HUES48 (cell line): ENCODE data around the gene GALP.
"Not testable (repeated sequence)": the region's sequence is repeated elsewhere in the genome, so short reads cannot be mapped to it uniquely, and the experiment has no call there.

Experiments
- H3K27ac ChIP-seq: one replicate; pipeline ENCODE4 v1.7.0; 2013; ENCODE audit warnings: low read depth, low read length, inconsistent platforms
- H3K27me3 ChIP-seq: 2 replicates; pipeline ENCODE4 v1.6.1; 2013; ENCODE audit warnings: mild to moderate bottlenecking, low read length; ENCODE audit not compliant: control insufficient read depth, insufficient read depth
- H3K36me3 ChIP-seq: 2 replicates; pipeline ENCODE4 v1.6.1; 2013; ENCODE audit warnings: low read length; ENCODE audit not compliant: control insufficient read depth, insufficient read depth
- H3K4me1 ChIP-seq: 2 replicates; pipeline ENCODE4 v1.6.1; 2013; ENCODE audit warnings: mild to moderate bottlenecking, low read length; ENCODE audit not compliant: control insufficient read depth, insufficient read depth
- H3K4me3 ChIP-seq: 2 replicates; pipeline ENCODE4 v1.5.1; 2013; ENCODE audit warnings: mild to moderate bottlenecking, low read depth, low read length
- H3K9ac ChIP-seq: 2 replicates; pipeline ENCODE4 v1.6.1; 2013; ENCODE audit warnings: mild to moderate bottlenecking, low read depth, low read length, moderate library complexity
- H3K9me3 ChIP-seq: 2 replicates; pipeline ENCODE4 v1.6.1; 2013; ENCODE audit warnings: low read length; ENCODE audit not compliant: control insufficient read depth, insufficient read depth

The GALP gene

DNA sequence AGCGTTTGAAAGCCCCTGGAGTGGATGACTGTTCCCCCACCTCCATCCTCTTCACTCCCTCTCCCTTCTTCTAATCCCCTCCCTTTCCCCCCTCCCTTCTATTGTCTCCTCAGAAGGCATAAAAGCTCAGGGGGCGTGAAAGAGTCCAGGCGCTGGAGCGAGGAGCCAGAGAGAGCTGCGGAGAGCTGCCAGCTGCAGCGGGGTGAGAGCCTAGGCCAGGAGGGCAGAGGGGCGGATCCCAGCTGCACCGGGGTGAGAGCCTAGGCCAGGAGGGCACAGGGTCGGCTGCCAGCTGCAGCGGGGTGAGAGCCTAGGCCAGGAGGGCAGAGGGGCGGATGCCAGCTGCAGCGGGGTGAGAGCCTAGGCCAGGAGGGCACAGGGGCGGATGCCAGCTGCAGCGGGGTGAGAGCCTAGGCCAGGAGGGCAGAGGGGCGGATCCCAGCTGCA, at the start of gene GALP:
TSS of gene GALP (plus strand) at position 148 of the 447 bp plus-strand sequence. CDS start 1,101 bp downstream, outside the sequence.
- H3K9ac ChIP-seq, H3K36me3 ChIP-seq, H3K9me3 ChIP-seq, H3K4me3 ChIP-seq, H3K27ac ChIP-seq, H3K4me1 ChIP-seq, H3K27me3 ChIP-seq: not testable (repeated sequence)

DNA sequence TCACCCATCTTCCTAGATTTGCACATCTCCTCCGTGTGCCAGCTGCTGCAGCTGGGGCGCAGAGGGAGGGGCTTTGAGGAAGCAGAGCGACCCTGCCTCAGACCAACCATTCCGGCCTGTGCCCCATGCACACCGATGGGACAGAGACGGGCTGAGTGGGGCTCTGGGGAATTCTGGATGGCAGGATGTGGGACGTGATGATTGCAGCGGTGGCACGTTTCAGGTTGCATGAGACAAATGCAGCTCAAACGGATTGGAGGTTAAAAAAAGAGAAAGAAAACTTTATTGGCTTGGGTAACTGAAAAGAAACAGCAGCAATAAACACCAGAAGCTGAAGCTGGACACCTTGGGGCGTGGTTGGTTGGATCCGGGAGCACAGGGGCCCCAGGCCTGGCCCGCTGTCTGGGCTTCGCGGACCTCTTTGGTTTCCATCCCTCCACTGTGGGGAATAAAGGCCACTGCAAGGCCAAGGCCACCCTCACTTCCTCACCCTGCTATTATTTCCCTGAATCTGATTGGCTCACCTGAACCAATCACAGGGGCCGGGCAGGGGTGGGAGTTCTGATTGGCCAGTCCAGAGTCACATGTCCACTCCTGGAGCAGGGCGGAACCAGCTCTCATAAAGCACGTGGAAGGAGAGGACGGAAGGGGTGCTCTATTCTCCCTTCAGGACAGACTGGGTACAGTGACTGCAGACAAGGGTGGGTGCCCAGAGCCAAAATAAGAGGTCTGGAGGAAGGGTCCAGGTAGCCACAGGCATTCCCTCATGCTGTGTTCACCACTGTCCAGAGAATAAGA, 48.6 kb upstream of the GALP start:
- Histone ChIP-seq H3K9me3 (no peaks in the 10 kb centered on the region), H3K27ac (no peak overlapping the region), H3K4me1 (peaks cover under 1% of the 10 kb centered on the region; the same call in 1 of the 2 replicates), H3K4me3 (no peak overlapping the region), H3K27me3 (no peaks in the 10 kb centered on the region), H3K9ac (no peak overlapping the region), H3K36me3 (no peaks in the 10 kb centered on the region)

DNA sequence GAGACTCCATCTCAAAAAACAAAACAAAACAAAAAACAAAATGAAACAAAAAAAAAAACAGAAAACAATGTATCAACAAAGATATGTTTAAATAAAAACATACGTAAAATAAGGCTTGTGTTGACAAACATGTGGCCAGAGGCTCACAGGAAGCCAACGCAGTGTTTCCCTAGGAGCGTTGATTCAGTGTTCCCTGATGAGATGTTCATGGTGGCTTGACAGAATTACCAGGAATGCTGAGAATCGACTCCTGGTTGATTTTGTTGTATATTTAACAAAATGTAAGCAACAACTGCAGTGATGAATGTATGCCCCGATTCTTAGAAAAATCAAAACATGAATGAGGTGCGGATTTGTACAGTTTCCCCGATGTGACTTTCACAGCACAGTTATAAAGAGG, 45.8 kb upstream of the GALP start:
- H3K4me1 ChIP-seq: peaks cover 10% of the 10 kb centered on the region; the same call in 1 of the 2 replicates
- no peak overlapping the region for H3K27ac ChIP-seq
- H3K4me3 ChIP-seq: no peak overlapping the region
- H3K36me3 ChIP-seq: no peaks in the 10 kb centered on the region
- H3K9ac ChIP-seq: no peak overlapping the region
- no peaks in the 10 kb centered on the region for H3K9me3 ChIP-seq
- H3K27me3 ChIP-seq: no peaks in the 10 kb centered on the region

DNA sequence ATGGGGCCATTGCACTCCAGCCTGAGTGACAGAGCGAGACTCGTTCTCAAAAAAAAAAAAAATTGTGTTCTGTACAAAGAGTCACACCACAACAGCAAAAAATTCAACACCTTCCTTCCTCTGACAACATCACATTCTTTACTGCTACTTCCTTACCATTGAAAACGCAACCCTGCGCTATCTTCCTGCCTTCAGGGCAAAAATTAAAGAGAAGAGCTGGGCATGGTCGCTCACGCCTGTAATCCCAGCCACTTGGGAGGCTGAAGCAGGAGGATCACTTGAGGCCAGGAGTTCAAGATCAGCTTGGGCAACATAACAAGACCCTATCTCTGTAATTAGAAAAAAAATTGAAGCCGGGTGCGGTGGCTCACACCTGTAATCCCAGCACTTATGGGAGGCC, 44.2 kb upstream of the GALP start:
- Histone ChIP-seq H3K9me3 (no peaks in the 10 kb centered on the region), H3K4me1 (peaks cover 21% of the 10 kb centered on the region), H3K27me3 (no peaks in the 10 kb centered on the region)

DNA sequence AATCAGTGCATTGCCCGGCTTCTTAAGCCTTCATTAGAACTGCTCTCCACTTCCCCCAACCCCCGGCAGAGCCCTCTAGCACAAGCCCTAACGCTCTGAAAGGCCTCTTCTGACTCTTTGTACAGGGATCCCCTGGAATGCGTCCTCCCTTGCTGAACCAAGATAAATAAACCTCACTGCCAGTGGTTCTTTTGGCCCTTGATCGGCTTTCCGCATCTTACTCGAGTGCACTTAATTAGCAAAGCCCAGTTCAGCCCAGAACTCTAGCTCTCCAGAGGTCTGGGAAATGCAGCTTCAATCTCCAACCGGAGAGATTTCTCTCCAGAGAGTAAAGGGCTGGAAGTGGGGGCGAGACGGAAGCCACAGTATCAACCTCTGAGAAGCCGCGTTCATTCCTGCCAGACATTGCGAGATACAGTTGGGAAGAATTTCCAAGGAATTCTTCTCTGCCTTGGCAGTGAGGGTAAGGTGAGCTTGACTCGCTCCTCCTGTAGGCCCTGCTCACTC, 43.4 kb upstream of the GALP start:
- no peak overlapping the region for H3K4me3 ChIP-seq
- H3K27me3 ChIP-seq: no peaks in the 10 kb centered on the region
- peaks cover 27% of the 10 kb centered on the region for H3K4me1 ChIP-seq
- no peak overlapping the region for H3K27ac ChIP-seq
- H3K9ac ChIP-seq: no peak overlapping the region
- H3K9me3 ChIP-seq: no peaks in the 10 kb centered on the region
- H3K36me3 ChIP-seq: no peaks in the 10 kb centered on the region

More for the DNA sequence above, 44.2 kb upstream of the GALP start:
- H3K4me3 ChIP-seq: no peak overlapping the region
- H3K27ac ChIP-seq: no peak overlapping the region
- H3K36me3 ChIP-seq: no peaks in the 10 kb centered on the region
- no peak overlapping the region for H3K9ac ChIP-seq

DNA sequence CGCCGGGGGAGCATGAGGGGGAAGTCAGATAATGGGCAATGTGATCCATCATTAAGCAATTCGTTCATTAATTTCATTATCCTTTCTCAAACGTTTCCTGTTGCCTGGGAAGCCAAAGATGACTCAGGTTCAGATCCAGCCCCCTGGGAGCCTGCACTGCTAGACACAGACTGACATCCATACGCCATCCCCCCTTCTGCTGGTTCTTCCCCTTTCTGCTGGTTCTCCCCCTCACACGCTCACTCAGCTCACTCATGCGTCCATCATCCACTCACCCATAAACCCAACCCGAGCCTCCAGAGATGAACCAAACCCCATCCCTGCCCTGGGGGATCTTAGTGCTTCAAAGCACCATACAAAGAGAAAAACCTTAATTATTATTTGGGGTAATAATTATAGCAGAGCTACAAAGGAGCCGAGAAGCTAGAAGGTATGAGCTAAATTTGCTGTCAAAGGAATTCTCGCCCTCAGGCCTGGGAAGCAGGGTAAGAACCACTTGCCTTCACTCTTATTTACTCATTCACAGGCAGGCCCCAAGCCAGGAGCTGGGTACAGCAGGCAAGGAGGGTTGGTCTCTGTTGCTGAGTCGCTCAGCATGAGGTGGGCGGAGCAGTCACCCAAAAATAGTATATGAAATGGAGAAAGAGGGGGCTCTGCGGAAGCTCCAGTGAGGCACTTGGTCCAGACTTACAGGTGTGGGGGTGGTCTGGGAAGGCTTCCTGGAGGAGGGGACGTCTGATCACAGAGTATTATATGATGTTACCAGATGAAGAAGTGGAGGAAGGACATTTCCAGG, 41.8 kb upstream of the GALP start:
- H3K9ac ChIP-seq: no peak overlapping the region
- H3K27ac ChIP-seq: no peak overlapping the region
- no peaks in the 10 kb centered on the region for H3K9me3 ChIP-seq
- H3K27me3 ChIP-seq: no peaks in the 10 kb centered on the region
- H3K4me1 ChIP-seq: peaks cover 31% of the 10 kb centered on the region
- H3K36me3 ChIP-seq: no peaks in the 10 kb centered on the region
- no peak overlapping the region for H3K4me3 ChIP-seq

DNA sequence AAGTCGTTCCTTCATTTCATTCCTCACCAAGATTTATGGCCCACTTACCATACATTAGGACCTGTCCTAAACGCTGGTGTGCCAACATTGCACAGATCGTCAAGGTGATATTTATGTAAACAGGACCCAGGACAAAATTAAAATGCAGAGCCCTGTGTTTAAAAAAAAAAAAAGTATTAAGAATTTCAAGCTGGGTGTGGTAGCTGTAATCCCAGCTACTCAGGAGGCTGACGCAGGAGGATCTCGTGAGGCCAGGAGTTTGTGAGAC, 41.2 kb upstream of the GALP start:
- H3K4me3 ChIP-seq: no peak overlapping the region
- no peaks in the 10 kb centered on the region for H3K36me3 ChIP-seq
- H3K4me1 ChIP-seq: peaks cover 31% of the 10 kb centered on the region
- H3K9ac ChIP-seq: no peak overlapping the region
- no peaks in the 10 kb centered on the region for H3K9me3 ChIP-seq
- H3K27me3 ChIP-seq: no peaks in the 10 kb centered on the region
- H3K27ac ChIP-seq: no peak overlapping the region

DNA sequence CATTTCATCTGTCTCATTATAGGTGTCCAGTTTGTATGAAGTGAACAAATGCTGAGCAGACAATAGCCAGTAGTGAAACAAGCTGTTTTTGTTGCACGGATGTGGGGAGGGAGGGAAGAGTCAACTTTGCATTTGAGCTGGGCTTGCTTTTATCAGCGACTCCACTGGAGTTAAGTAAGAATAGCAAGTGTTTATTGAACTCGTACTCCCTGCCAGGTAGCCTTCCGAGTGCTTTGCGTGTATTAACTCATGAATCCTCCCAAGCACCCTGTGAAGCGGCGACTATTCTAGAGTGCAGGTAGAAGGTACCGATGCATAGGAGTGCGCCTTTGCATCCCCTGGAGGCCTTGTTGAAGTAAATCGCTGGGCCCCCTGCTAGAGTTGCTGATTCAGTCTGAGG, 39.4 kb upstream of the GALP start:
- Histone ChIP-seq H3K27ac (peak overlapping the region; percentile 85), H3K4me3 (peak overlapping the region; percentile 24; the same call in 1 of the 2 replicates), H3K4me1 (peaks cover 37% of the 10 kb centered on the region), H3K9me3 (no peaks in the 10 kb centered on the region), H3K27me3 (no peaks in the 10 kb centered on the region), H3K36me3 (no peaks in the 10 kb centered on the region), H3K9ac (peak overlapping the region; percentile 54; the same call in 1 of the 2 replicates)

DNA sequence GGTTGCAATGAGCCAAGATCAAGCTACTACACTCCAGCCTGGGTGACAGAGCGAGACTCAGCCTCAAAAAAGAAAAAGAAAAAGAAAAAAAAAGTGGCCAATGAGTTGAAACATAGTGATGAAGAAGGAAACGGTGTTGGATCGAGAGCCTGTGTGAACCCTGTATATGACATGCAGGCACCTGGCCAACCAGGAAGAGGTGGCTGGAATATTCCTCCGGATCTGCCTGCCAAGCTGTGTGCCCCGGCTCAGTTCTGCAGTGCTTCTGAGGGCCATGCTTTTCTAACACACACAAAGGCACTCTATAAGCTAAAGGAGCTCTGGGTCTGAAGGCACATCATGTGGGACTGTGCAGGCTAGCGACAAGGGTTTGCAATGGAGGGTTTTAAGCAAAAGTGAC, 38.4 kb upstream of the GALP start:
- no peaks in the 10 kb centered on the region for H3K36me3 ChIP-seq
- H3K27me3 ChIP-seq: no peaks in the 10 kb centered on the region
- no peak overlapping the region for H3K27ac ChIP-seq
- peaks cover 41% of the 10 kb centered on the region for H3K4me1 ChIP-seq
- no peak overlapping the region for H3K4me3 ChIP-seq
- H3K9ac ChIP-seq: no peak overlapping the region
- no peaks in the 10 kb centered on the region for H3K9me3 ChIP-seq

DNA sequence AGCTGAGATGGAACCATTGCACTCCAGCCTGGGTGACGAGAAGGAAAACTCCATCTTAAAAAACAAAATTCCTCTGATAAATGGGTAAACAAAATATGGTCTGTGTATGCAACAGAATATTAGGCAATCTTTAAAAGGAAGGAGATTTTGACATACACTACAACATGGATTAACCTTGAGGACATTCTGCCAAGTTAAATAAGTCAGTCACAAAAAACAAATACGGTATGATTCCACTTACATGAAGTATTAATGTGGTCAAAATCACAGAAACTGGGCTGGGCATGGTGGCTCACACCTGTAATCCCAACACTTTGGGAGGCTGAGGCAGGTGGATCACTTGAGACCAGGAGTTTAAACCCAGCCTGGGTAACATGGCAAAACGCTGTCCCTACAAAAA, 37.7 kb upstream of the GALP start:
- Histone ChIP-seq H3K27ac (no peak overlapping the region), H3K36me3 (no peaks in the 10 kb centered on the region), H3K9me3 (no peaks in the 10 kb centered on the region), H3K4me1 (peaks cover 40% of the 10 kb centered on the region), H3K27me3 (no peaks in the 10 kb centered on the region), H3K9ac (no peak overlapping the region), H3K4me3 (no peak overlapping the region)
